IPS-18a (cell line): Measurements from ENCODE around the gene RTN4.

Experiments used
- H3K27ac ChIP-seq: one replicate; pipeline ENCODE4 v1.5.1; 2013; ENCODE audit warnings: low read length
- H3K27me3 ChIP-seq: one replicate; pipeline ENCODE4 v1.6.1; 2013; ENCODE audit warnings: mild to moderate bottlenecking, low read length; ENCODE audit not compliant: control insufficient read depth, insufficient read depth
- H3K36me3 ChIP-seq: one replicate; pipeline ENCODE4 v1.6.1; 2013; ENCODE audit warnings: low read depth, low read length; ENCODE audit not compliant: control insufficient read depth
- H3K4me1 ChIP-seq: one replicate; pipeline ENCODE4 v1.6.1; 2013; ENCODE audit warnings: low read depth, low read length; ENCODE audit not compliant: control insufficient read depth
- H3K4me3 ChIP-seq: one replicate; pipeline ENCODE4 v1.5.1; 2013; ENCODE audit warnings: low read length
- H3K9ac ChIP-seq: one replicate; pipeline ENCODE4 v1.6.1; 2013; ENCODE audit warnings: mild to moderate bottlenecking, low read length, moderate library complexity
- H3K9me3 ChIP-seq: one replicate; pipeline ENCODE4 v1.6.1; 2013; ENCODE audit warnings: low read depth, low read length; ENCODE audit not compliant: control insufficient read depth

RTN4 gene

DNA sequence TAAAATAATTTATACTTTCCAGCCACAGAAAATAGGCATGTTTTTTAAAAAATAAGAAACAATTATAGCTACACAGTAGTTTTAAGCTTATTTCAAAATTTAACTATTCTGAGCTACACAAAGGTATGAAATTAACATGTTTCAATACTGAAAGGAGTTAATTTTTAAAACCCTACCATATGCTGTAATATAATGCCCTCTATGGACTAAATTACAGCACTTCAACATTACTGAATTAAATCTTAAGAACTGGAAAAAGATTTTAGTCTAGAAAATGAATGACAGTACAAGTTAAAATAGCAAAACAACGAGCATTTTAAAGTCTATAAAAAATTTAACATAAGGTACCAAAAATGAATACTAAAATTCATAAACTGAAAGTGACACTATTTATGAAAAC lies 36.3 kb downstream of the RTN4 start:
- Histone ChIP-seq H3K9me3 (no peaks in the 10 kb centered on the region), H3K27ac (no peak overlapping the region), H3K4me3 (no peak overlapping the region), H3K9ac (no peak overlapping the region), H3K36me3 (peaks cover 8% of the 10 kb centered on the region), H3K4me1 (peaks cover 33% of the 10 kb centered on the region), H3K27me3 (no peaks in the 10 kb centered on the region)

DNA sequence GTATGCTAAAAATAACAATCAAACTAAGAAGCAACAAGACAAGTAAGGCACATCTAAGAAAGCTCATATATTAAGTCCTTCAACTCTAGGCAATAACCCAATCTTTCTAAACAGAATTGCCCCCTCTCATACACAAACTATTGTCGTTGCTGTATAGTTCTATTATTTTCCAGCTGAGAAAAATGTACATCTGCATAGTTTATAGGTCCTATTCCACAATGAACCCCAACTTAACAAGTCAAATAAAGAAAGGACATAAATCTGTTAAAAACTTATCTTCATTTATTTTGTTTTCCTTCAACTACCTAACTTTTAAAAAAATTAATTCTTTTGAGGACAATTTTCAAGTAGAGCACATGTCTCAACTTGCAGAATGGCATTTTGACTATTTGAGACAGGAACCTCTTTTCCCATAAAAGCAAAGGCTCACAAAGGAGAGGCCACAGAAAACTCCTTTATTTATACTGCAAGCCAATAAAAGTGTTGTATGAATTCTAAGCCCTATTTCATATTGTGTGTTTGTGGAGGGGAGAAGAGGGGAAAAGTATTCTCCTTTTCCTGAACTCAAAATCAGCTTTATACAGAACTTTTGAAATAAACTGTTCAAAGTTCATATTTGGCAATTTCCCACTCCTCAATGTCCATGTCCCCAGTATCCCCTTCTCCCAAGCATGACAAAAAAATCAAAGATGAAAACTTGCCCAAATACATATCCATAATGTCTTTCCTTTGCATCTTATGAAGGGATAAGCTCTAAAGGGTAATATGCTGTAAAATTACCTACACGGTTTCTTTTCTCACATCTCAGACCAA lies 37.4 kb downstream of the RTN4 start:
- peaks cover 30% of the 10 kb centered on the region for H3K4me1 ChIP-seq
- H3K27me3 ChIP-seq, result no peaks in the 10 kb centered on the region
- no peak overlapping the region for H3K4me3 ChIP-seq
- H3K9me3 ChIP-seq, result no peaks in the 10 kb centered on the region
- H3K36me3 ChIP-seq, result peaks cover 3% of the 10 kb centered on the region
- no peak overlapping the region for H3K27ac ChIP-seq
- H3K9ac ChIP-seq, result no peak overlapping the region

DNA sequence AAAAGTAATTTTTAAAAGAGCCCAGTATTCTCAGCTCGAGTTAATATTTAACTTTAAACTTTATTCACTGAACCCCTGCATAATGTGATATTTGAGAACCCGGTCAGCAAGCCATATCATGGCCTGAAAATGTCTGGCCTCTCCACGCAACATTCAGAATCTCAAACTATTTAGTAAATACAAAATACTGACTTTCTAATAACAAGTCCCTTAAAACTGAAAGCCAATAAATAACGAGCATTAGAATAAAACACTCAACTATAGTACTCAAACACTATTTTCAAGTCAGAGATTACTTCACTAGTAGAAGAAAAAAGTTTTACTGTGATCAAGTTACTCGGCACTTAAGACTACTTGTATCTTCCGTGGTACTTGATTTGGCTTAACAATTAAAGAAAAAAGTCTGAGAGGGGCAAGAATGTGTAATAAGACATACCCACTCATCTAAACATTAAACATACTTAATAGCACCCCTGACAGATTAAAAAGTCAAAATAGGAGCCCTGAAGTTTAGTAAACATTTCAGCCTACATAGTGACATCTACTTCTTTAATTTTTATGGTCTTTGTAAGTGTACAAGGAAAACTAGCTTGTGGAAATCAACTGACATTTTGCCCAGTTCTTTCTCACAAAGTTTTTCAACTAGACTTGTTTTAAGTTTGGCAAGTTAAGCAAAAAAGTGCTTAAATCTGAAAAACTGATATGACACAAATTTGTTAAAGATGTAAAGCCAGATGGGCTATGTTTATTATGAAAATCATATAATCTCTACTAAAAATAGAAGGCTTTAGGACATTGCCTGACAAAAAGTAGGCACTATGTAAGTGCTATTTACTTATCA lies 38.2 kb downstream of the RTN4 start:
- peaks cover 36% of the 10 kb centered on the region for H3K4me1 ChIP-seq
- no peaks in the 10 kb centered on the region for H3K9me3 ChIP-seq
- H3K9ac ChIP-seq, result no peak overlapping the region
- H3K36me3 ChIP-seq, result no peaks in the 10 kb centered on the region
- no peak overlapping the region for H3K4me3 ChIP-seq
- H3K27me3 ChIP-seq, result no peaks in the 10 kb centered on the region
- no peak overlapping the region for H3K27ac ChIP-seq

DNA sequence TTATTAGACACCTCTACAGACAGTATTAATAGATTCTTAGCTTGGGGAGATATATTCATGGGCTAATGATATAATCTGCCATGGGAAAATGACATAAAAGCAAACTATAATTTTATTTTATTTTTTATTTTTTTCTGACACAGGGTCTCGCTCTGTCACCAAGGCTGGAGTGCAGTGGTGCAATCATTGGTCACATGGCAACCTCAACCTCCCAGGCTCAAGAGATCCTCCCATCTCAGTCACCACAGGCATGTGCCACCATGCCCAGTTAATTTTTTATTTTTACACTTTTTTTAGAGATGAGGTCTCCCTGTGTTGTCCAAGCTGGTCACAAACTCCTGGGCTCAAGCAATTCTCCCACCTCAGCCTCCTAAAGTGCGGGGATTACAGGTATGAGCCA lies 39.3 kb downstream of the RTN4 start:
- no peaks in the 10 kb centered on the region for H3K9me3 ChIP-seq
- peaks cover 36% of the 10 kb centered on the region for H3K4me1 ChIP-seq
- H3K4me3 ChIP-seq, result no peak overlapping the region
- no peaks in the 10 kb centered on the region for H3K36me3 ChIP-seq
- no peak overlapping the region for H3K9ac ChIP-seq
- H3K27me3 ChIP-seq, result no peaks in the 10 kb centered on the region
- no peak overlapping the region for H3K27ac ChIP-seq

DNA sequence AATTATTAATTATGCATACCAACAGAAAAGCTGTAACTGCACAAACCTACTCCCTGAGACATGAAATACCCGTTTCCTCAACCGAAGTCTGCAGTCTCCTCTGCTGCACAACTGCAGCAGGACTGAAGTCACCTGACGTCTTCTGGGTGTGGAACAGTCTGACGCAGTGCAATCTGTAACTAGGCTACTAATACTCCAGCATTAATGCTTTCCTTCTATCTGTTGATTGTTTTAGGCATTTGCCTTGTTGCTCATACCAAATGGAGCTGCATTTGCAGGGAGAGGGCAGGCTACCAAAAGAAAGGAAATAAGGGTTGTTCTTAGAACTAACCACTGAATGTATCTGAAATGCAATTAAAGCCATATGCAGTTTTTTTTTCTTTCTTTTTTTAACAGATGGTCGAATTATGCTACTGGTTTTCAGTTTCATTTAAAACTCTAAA lies 40.1 kb downstream of the RTN4 start:
- peaks cover 36% of the 10 kb centered on the region for H3K4me1 ChIP-seq
- H3K9ac ChIP-seq, result no peak overlapping the region
- no peaks in the 10 kb centered on the region for H3K27me3 ChIP-seq
- H3K9me3 ChIP-seq, result no peaks in the 10 kb centered on the region
- H3K27ac ChIP-seq, result no peak overlapping the region
- H3K4me3 ChIP-seq, result no peak overlapping the region
- H3K36me3 ChIP-seq, result no peaks in the 10 kb centered on the region

DNA sequence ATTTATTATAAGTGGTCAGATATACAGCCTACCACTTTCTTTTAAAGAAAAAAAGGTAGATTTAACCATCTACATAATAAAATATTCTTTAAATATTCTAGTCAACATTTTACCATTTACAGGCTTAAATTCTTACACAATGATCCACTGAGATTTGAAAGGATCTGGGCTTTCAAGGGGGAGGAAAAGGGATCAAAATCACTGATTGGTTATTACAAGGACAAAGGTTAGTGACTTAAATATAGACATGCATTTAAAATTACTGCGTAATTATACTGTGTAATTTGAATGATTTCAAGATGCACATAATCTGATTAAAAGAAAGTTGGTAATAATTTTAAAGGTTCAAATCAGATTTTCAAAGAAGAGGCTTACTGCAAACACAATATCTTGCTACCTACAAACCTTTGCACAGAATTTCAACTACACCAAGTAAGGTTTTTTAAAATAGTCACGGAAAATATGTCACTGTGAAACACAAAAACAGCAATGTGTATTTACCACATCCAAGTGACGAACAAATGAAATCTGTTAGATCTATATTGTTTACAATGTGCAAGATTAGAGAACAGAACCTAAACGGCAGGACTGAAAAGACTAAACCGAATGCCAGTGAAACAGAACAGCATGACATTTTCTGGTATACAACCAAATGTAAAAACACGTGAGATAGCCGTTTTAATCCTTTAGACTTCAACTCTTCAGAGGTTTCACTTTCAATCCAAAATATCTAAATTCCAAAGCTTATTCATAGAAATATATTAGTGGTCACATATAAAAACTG lies 40.8 kb downstream of the RTN4 start:
- no peak overlapping the region for H3K4me3 ChIP-seq
- H3K9me3 ChIP-seq, result no peaks in the 10 kb centered on the region
- peaks cover 36% of the 10 kb centered on the region for H3K4me1 ChIP-seq
- no peak overlapping the region for H3K9ac ChIP-seq
- H3K27ac ChIP-seq, result no peak overlapping the region
- no peaks in the 10 kb centered on the region for H3K36me3 ChIP-seq
- no peaks in the 10 kb centered on the region for H3K27me3 ChIP-seq

DNA sequence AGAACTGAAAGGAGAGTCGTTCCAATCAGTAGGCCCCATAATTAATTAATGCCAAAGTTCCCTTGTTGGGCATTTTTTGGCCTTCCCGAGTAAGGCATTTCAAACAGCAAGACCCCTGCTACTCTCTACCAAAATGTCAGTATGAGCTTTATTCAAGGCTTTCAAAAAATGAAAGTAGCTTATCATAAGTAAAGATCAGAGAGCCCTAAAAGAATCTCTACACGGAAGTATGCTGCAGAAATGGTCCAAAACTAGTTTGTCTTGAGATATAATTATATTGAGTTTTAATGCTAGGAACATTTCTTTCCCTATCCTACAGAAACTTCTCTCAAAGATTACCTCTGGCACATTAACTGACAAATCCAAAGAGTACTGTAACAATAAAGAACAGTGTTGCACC lies 43.9 kb downstream of the RTN4 start:
- Histone ChIP-seq H3K9ac (no peak overlapping the region), H3K27ac (no peak overlapping the region), H3K9me3 (no peaks in the 10 kb centered on the region), H3K4me3 (no peak overlapping the region), H3K4me1 (peaks cover 18% of the 10 kb centered on the region), H3K27me3 (no peaks in the 10 kb centered on the region), H3K36me3 (no peaks in the 10 kb centered on the region)

DNA sequence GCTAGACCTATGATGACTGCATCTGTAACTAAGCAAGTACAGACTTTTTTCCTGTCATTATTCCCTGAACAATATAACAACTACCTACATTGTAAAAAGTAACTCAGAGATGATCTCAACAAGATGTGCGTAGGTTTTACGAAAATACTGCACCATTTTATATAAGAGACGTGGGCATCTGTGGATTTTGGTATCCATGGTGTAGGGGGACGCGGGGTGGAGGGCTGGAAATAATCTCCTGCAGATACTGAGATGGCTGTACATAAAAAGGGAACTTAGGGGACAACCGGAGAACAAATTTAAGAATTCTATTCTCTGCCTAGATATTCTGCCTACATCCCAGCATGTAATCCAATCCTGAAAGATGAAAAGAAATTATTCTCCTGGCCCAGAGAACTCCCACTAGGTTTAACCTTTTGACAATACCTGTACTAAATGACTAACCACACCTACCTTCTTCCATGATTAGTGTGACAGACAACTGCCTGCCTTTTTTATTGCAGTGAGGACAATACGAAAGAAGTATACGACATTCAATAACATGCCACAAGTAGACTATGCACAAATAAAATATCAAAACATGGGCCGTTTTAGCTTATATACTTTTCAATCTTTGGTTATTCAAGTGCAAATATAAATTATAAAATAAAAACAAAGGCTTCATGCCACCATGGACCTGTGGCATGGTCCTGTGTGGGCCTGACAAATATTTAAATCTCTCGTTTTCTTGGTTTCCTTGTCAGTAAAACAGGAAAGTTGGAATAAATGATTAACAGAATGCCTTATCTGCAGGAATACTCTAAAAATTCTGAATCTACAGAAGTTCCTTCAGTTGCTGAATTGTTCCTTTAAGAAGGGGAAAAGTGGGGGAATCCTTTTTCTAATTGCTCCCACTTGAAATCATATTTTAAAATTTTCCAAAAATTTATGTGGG lies 46.3 kb downstream of the RTN4 start:
- no peak overlapping the region for H3K4me3 ChIP-seq
- no peaks in the 10 kb centered on the region for H3K27me3 ChIP-seq
- H3K27ac ChIP-seq, result no peak overlapping the region
- no peaks in the 10 kb centered on the region for H3K9me3 ChIP-seq
- H3K4me1 ChIP-seq, result peaks cover 7% of the 10 kb centered on the region
- H3K9ac ChIP-seq, result no peak overlapping the region
- no peaks in the 10 kb centered on the region for H3K36me3 ChIP-seq

DNA sequence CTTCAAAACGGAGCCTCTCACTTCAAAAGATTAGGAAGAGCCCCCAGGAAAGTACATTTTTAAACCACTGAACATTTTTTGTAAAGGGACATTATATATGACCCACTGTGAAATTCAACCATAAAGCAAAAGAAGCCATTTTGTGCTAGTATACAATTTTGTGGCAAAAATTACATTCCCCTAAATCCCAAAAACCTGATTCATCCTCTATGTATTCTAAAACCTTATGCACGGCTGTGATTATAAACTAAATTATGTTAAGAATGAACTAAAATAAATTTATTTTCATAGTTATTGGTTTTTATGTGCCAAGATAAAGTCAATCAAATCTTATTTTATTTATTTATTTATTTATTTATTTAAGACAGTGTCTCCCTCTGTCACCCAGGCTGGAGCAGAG lies 48.5 kb downstream of the RTN4 start:
- no peaks in the 10 kb centered on the region for H3K4me1 ChIP-seq
- H3K4me3 ChIP-seq, result no peak overlapping the region
- H3K27ac ChIP-seq, result no peak overlapping the region
- no peak overlapping the region for H3K9ac ChIP-seq
- H3K36me3 ChIP-seq, result no peaks in the 10 kb centered on the region
- no peaks in the 10 kb centered on the region for H3K9me3 ChIP-seq
- no peaks in the 10 kb centered on the region for H3K27me3 ChIP-seq

DNA sequence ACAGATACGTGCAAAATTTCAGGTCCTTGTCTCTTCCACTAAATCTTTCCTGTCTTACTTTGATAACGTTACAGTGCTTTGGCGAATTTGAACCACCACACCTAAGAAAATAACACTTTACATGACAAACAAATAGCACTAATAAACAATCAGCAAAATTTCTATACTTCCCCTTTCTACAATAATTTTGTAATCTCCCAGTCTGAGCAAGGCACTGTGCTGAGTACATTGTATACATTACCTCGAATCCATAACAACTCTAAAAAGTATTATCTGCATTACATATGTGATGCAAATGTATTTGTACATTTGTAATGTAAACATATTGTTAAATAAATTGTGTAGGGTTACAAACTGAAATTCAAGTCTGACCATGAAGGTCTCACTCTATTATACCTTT lies 49.9 kb downstream of the RTN4 start:
- H3K27ac ChIP-seq, result no peak overlapping the region
- H3K4me3 ChIP-seq, result no peak overlapping the region
- no peaks in the 10 kb centered on the region for H3K36me3 ChIP-seq
- H3K27me3 ChIP-seq, result no peaks in the 10 kb centered on the region
- no peaks in the 10 kb centered on the region for H3K4me1 ChIP-seq
- no peak overlapping the region for H3K9ac ChIP-seq
- no peaks in the 10 kb centered on the region for H3K9me3 ChIP-seq
